SU-DHL-6 (cell line): ENCODE results near the gene TMEM248.

Experiments
- CTCF ChIP-seq: fragments of 200-600 bp; sonication (generic); IDR thresholded peaks from one replicate; pipeline ENCODE4 v1.5.1; 2017; ENCODE audit warnings: antibody characterized with exemption, mild to moderate bottlenecking, low read length, moderate library complexity; ENCODE audit not compliant: insufficient read depth, poor library complexity, severe bottlenecking
- EZH2phosphoT487 ChIP-seq: fragments of 200-600 bp; sonication (generic), shearing (Covaris generic); conservative IDR thresholded peaks from 2 replicates; pipeline ENCODE4 v1.6.1; 2018; ENCODE audit warnings: mild to moderate bottlenecking, antibody characterized with exemption, low read length, moderate library complexity, mixed read lengths

- no peak for TF ChIP-seq CTCF
- TF ChIP-seq EZH2phosphoT487: no peak
These were observed 8.9 kb downstream of the TMEM248 start for GRCh38 chr7:66929935-66930334.
